Activated CD4-positive, alpha-beta T cell treated with anti-CD3 and anti-CD28 coated beads for 24 hours (primary cell): Measurements from ENCODE around the gene BIRC3.
"Not testable (repeated sequence)": the region's sequence is repeated elsewhere in the genome, so short reads cannot be mapped to it uniquely, and the experiment has no call there.

Source experiments
- DNase-seq, 2 donors: peaks; one replicate each; pipeline ENCODE4 v3.0.0-alpha.2; 2020; ENCODE audit warnings: low read depth in 2 of 2

BIRC3 gene

GRCh38 chr11:102295045-102295444 is 22.2 kb upstream of the BIRC3 start:
- no peak for DNase-seq

DNA sequence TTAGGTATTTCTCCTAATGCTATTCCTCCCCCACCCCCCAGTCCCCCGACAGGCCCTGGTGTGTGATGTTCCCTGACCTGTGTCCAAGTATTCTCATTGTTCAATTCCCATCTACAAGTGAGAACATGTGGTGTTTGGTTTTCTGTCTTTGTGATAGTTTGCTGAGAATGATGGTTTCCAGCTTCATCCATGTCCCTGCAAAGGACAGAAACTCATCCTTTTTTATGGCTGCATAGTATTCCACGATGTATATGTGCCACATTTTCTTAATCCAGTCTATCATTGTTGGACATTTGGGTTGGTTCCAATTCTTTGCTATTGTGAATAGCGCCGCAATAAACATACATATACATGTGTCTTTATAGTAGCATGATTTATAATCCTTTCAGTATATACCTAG is 20.5 kb upstream of the BIRC3 start:
- not testable (repeated sequence) for DNase-seq

DNA sequence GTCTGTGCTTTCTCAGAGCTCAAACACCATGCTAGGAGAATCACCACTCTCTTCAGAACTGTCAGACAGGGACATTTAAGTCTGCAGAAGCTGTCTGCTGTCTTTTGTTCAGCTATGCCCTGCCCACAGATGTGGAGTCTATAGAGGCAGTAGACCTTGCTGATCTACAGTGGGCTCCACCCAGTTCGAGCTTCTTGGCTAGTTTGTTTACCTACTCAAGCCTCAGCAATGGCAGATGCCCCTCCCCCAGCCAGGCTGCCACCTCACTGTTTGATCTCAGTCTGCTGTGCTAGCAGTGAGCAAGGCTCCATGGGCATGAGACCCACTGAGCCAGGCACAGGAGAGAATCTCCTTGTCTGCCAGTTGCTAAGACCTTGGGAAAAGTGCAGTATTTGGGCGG is 16.4 kb upstream of the BIRC3 start:
- not testable (repeated sequence) for DNase-seq

- no peak for DNase-seq
These were observed 15.0 kb upstream of the BIRC3 start for GRCh38 chr11:102302241-102302640.

GRCh38 chr11:102304686-102305085 is 12.6 kb upstream of the BIRC3 start:
- no peak for DNase-seq

- DNase-seq, result no peak
These were observed 11.8 kb upstream of the BIRC3 start for GRCh38 chr11:102305352-102306047.

- DNase-seq, result no peak
These were observed 11.2 kb upstream of the BIRC3 start for GRCh38 chr11:102306048-102306597.

DNA sequence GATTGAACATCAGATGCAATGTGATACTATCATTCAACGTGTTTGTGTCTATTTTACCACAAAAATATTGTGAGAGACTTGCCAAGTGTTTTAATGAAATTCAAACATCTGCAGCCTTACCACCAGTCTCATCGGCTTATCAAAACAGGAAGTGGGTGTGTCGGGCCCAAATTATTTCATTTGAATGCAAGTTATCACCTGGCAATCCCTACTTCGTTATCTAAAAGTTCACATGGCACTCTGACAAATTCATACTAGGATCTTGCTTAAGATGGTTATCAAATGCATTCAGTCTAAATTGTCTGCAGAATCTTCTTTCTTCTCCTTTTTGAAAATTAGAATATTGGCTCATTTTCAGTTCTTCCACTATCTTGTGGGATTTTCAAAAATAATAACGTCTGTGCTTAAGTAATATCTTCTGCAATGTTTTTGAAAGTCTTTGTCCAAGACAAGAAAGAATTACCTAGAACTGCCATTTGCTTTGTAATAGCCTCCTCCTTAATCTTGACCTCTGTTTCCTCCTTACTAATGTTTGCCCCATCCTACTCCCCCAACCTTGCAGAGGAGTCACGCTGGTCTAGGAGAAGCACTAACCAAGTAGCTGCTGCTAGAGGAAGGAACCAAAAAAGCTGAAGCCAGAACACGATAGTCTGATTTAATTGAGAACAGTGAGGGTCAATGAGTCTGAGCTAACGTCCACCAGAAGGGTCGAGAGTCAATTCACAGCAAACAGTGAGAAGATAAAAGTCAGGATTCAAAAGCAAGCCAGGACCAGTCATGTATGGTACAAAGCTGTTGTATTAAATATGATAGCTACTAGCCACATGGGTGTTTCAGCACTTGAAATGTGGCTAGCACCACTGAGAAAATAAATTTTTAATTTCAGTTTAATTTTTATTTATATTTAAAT is 10.2 kb upstream of the BIRC3 start:
- no peak for DNase-seq

GRCh38 chr11:102307727-102308038 is 9.6 kb upstream of the BIRC3 start:
- DNase-seq, result no peak

- no peak for DNase-seq
These were observed 7.4 kb upstream of the BIRC3 start for GRCh38 chr11:102309621-102310541.

GRCh38 chr11:102312667-102313066 is 4.6 kb upstream of the BIRC3 start:
- no peak for DNase-seq

GRCh38 chr11:102313238-102313940 is 3.9 kb upstream of the BIRC3 start:
- no peak for DNase-seq

DNA sequence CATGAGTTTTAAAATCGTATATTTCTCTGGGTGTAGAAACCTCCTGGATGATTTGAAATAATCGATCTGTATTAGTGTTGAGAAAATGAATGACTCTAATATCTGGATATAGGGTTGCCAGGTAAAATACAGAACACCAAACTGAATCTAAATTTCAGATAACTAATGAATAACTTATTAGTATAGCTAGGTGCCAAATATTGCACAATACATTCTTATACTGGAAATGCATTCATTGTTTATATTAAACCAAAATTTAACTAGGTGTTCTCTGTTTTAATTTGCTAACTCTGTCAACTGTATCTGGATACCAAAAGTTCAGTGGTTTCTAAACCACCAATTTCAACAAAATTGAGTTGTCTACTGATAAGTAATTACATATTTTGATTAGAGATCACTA is 2.5 kb upstream of the BIRC3 start:
- no peak for DNase-seq

- DNase-seq, result no peak
These were observed 859 bp upstream of the BIRC3 start for GRCh38 chr11:102316346-102316904.

DNA sequence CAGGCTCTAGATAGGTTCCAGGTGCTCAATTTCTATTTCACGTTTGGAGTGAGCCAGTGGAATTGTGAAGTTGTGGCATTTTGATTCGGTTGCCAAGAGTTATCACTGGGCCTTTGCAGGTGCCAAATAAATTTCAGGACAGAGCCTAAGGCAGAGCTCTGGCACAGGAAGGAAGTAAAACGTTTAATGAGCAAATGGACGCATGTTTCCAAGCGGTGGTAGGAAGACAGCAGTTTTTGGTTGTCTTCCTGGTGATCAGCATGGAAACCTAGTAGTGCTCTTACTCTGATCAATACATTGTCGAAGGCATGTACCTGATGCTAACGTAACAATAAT is 452 bp downstream of the BIRC3 start:
- no peak for DNase-seq

GRCh38 chr11:102318469-102318868 is 1.2 kb downstream of the BIRC3 start:
- DNase-seq, result peak; percentile 39 to 43

- DNase-seq, result no peak
These were observed 2.3 kb downstream of the BIRC3 start for GRCh38 chr11:102319544-102319943.

GRCh38 chr11:102320188-102320587 is 2.9 kb downstream of the BIRC3 start:
- no peak for DNase-seq

GRCh38 chr11:102320679-102321078 is 3.4 kb downstream of the BIRC3 start:
- no peak for DNase-seq

DNA sequence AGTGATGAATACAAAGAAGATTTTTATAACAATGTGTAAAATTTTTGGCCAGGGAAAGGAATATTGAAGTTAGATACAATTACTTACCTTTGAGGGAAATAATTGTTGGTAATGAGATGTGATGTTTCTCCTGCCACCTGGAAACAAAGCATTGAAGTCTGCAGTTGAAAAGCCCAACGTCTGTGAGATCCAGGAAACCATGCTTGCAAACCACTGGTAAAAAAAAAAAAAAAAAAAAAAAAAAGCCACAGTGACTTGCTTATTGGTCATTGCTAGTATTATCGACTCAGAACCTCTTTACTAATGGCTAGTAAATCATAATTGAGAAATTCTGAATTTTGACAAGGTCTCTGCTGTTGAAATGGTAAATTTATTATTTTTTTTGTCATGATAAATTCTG is 5.3 kb downstream of the BIRC3 start:
- no peak for DNase-seq
